Mesothelial cell of epicardium (in vitro differentiated cells): Measurements from ENCODE around the gene CFAP77. TPM values are rescaled to one million over a fixed set of nuclear protein-coding genes. Genes with fewer than 3 reads are reported as not detected.

Experiments used
- DNase-seq, 2 experiments: peaks; one replicate each; pipeline ENCODE4 v3.0.0; 2021; ENCODE audit warnings: low spot score in 2 of 2; ENCODE audit not compliant: unreplicated experiment in 2 of 2
- H3K27ac Mint-ChIP-seq: 2 replicates; pipeline ENCODE4 v1.8.0; 2021; ENCODE audit warnings: mixed read lengths
- H3K27me3 Mint-ChIP-seq: 2 replicates; pipeline ENCODE4 v1.8.0; 2021; ENCODE audit warnings: low read depth, mixed read lengths
- H3K36me3 Mint-ChIP-seq: 2 replicates; pipeline ENCODE4 v1.8.0; 2021; ENCODE audit warnings: mixed read lengths
- H3K4me1 Mint-ChIP-seq: 2 replicates; pipeline ENCODE4 v1.8.0; 2021; ENCODE audit warnings: mixed read lengths
- H3K4me3 Mint-ChIP-seq: 2 replicates; pipeline ENCODE4 v1.8.0; 2021; ENCODE audit warnings: mild to moderate bottlenecking, moderate library complexity, mixed read lengths
- H3K9me3 Mint-ChIP-seq: 2 replicates; pipeline ENCODE4 v1.8.0; 2021; ENCODE audit warnings: mixed read lengths
- total RNA-seq: library from RNA; stranded (reverse); gene quantifications from 3 replicates; pipeline ENCODE4 v1.2.1, GENCODE V29; 2021
- TF ChIP-seq, protein P1 (sequence below): fragments of 200-600 bp; sonication (generic); IDR thresholded peaks from one replicate; pipeline ENCODE4 v1.5.0; 2021; ENCODE audit warnings: antibody characterized with exemption; ENCODE audit not compliant: unreplicated experiment

Gene CFAP77
- total RNA-seq, 1 donor from 2014 or later = not detected

DNA sequence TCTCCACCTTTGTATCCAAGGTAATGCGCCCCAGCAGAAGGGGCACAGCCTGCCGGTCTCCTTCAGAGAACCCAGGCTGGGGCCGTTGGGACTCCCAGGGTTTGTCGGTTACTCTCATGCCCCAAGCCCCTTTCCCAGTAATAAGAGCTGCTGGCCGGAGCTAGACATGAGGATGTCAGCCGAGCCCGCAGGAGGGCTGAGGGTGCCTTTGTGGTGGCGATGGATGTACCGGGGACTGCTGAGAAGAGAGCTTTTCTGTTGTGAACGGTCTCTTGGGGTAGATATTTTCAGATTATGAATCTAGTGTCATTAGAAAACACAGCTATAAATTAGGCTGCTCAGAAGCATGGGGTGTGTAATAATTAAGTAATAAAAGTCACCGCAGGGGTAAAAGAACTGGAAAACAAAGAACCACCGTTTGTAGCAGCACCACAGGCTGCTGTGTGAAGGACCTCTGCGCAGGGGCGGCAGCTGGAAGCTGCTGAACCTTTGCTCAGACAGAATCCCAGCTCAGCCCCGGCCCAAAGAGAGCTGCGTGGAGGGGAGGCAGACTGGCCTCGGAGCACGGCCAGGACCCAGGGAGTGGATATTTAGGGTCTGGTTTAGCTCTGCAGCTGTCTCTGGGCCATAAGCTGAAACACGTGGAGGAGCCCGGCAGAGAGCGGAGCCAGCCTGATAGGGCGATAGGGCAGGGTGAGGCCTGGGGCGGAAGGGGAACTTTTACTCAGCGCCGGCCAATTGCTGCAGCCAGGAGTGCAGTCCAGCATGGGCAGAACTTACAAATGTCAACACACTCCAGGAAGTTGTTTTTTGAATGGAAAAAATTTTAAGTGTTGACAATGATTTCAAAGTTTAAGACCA, 121.9 kb downstream of the CFAP77 start:
- H3K4me1 Mint-ChIP-seq = no peaks in the 10 kb centered on the region
- no peak for DNase-seq
- H3K36me3 Mint-ChIP-seq = peaks cover 3% of the 10 kb centered on the region
- no peak overlapping the region for H3K4me3 Mint-ChIP-seq
- TF ChIP-seq, protein P1, sequence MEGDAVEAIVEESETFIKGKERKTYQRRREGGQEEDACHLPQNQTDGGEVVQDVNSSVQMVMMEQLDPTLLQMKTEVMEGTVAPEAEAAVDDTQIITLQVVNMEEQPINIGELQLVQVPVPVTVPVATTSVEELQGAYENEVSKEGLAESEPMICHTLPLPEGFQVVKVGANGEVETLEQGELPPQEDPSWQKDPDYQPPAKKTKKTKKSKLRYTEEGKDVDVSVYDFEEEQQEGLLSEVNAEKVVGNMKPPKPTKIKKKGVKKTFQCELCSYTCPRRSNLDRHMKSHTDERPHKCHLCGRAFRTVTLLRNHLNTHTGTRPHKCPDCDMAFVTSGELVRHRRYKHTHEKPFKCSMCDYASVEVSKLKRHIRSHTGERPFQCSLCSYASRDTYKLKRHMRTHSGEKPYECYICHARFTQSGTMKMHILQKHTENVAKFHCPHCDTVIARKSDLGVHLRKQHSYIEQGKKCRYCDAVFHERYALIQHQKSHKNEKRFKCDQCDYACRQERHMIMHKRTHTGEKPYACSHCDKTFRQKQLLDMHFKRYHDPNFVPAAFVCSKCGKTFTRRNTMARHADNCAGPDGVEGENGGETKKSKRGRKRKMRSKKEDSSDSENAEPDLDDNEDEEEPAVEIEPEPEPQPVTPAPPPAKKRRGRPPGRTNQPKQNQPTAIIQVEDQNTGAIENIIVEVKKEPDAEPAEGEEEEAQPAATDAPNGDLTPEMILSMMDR = no peak
- no peak overlapping the region for H3K27ac Mint-ChIP-seq
- H3K9me3 Mint-ChIP-seq = peaks cover 13% of the 10 kb centered on the region
- H3K27me3 Mint-ChIP-seq = peaks cover 25% of the 10 kb centered on the region

DNA sequence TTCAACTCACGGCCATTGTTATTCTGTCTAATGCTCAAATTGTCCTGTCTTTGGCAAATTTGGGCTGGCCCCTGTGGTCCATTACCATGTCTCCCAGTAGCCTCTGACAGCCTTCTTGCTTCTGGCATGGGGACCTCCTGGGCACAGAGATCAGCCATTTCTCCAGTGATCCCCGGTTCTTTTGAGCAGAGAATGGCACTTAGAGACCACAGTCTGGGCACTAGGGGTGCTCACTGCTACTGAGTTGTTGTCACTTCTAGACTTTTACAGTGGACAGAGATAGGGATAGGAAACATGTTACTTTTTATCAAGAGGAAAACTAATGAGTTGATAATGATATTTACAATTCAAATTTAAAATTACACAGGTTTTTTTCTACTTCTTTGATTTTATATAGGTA, 124.8 kb downstream of the CFAP77 start:
- Mint-ChIP-seq H3K4me1 (no peaks in the 10 kb centered on the region), H3K9me3 (peaks cover 15% of the 10 kb centered on the region), H3K27me3 (peaks cover 31% of the 10 kb centered on the region), H3K36me3 (peaks cover 3% of the 10 kb centered on the region), H3K4me3 (no peak overlapping the region), H3K27ac (no peak overlapping the region)
- DNase-seq = no peak
- TF ChIP-seq, protein P1 = no peak

DNA sequence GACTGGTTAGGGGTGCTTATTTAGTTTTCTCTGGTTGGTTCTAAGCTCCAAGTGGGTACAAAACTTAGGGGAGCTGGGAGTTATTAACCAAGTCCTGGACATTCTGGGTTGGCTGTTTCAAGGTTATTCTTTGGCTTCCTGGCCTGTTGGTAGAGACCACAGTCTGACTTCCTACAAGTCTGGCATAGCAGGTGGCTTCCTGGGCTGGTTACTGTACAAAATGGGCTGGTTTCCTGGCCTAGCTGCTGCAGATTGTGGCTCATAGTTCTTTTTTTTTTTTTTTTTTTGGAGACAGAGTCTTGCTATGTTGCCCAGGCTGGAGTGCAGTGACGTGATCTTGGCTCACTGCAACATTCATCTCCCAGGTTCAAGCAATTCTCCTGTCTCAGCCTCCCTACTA, 126.1 kb downstream of the CFAP77 start:
- TF ChIP-seq, protein P1 = no peak
- Mint-ChIP-seq H3K27ac (no peak overlapping the region), H3K27me3 (peaks cover 21% of the 10 kb centered on the region), H3K4me1 (no peaks in the 10 kb centered on the region), H3K4me3 (no peak overlapping the region), H3K36me3 (peaks cover 3% of the 10 kb centered on the region), H3K9me3 (peaks cover 15% of the 10 kb centered on the region)
- DNase-seq = no peak

DNA sequence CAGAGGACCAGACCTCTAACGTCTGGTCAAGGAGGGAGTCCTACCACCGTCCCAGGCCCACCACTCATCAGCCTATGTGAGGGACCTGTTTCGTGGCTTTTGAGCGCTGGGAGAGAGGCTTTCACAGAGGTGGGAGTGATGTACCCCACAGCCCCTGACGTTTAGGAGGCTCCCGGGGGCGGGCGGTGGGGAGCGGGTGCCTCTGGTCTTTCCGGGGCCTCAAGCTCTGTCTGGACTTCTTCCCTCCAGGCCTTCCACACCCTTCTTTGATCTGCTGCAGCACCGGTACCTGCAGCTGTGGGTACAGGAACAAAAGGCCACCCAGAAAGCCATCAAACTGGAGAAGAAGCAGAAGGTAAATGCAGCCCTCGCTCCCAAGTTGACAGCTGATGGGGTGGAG, 127.3 kb downstream of the CFAP77 start:
- Mint-ChIP-seq H3K4me3 (no peak overlapping the region), H3K27ac (no peak overlapping the region), H3K36me3 (peaks cover 3% of the 10 kb centered on the region), H3K4me1 (no peaks in the 10 kb centered on the region), H3K9me3 (peaks cover 15% of the 10 kb centered on the region), H3K27me3 (peaks cover 9% of the 10 kb centered on the region)
- no peak for DNase-seq
- TF ChIP-seq, protein P1 = no peak

DNA sequence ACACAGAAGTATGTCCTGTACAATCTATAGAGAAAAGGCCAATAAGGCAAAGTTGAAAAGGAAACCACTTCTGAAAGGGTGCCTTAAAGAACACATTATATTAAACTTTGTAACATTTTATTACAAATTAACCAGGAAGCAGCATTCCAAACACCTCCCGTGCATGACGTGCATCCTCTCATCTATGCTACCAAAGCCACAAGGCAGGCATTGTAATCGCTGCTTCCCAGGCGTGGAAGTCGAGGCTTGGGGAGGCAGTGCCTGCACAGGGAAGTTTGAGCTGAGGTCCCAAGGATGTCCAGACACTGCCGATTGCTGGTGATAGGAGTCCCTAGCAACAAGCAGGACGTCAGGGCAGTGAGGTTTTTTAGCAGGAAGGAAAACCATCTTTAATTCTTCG, 128.1 kb downstream of the CFAP77 start:
- H3K9me3 Mint-ChIP-seq = peaks cover 15% of the 10 kb centered on the region
- H3K27me3 Mint-ChIP-seq = peaks cover 11% of the 10 kb centered on the region
- H3K4me1 Mint-ChIP-seq = no peaks in the 10 kb centered on the region
- TF ChIP-seq, protein P1 = no peak
- H3K36me3 Mint-ChIP-seq = peaks cover 3% of the 10 kb centered on the region
- no peak overlapping the region for H3K27ac Mint-ChIP-seq
- DNase-seq = no peak
- no peak overlapping the region for H3K4me3 Mint-ChIP-seq
